Measurements from ENCODE around the gene PDZK1IP1.

DNA sequence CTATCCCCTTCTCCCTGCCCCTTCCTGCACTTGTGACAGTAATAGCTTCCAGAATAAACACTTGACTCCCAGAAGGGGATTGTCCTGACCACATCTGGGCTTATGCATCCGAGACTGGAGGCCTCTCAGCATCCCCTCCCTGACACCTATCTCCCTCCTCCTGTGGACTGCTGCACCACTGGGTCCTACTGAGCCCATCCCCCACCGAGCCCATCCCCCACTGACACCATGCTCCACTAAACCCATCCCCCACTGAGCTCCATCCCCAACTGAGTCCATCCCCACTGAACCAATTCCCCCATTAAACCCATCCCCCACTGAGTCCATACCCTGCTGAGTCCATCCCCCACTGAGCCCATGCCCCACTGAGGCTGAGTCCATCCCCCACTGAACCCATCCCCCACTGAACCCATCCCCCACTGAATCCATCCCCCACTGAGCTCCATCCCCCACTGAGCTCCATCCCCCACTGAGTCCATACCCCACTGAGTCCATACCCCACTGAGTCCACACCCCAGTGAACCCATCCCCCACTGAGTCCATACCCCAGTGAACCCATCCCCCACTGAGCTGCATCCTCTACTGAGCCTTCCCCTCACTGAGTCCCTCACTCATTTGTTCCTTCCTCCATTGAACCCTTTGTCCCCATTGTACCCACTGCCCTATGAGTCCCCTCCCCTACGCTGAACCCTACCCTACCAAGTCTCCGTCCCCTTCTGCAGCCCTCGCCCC, 5.6 kb downstream of the PDZK1IP1 start:
- TF ChIP-seq POLR2AphosphoS5 (IDR thresholded peaks at IDR 0.05; ENCODE audit: low read depth, low read length), result no peak
- TF ChIP-seq, protein P1, sequence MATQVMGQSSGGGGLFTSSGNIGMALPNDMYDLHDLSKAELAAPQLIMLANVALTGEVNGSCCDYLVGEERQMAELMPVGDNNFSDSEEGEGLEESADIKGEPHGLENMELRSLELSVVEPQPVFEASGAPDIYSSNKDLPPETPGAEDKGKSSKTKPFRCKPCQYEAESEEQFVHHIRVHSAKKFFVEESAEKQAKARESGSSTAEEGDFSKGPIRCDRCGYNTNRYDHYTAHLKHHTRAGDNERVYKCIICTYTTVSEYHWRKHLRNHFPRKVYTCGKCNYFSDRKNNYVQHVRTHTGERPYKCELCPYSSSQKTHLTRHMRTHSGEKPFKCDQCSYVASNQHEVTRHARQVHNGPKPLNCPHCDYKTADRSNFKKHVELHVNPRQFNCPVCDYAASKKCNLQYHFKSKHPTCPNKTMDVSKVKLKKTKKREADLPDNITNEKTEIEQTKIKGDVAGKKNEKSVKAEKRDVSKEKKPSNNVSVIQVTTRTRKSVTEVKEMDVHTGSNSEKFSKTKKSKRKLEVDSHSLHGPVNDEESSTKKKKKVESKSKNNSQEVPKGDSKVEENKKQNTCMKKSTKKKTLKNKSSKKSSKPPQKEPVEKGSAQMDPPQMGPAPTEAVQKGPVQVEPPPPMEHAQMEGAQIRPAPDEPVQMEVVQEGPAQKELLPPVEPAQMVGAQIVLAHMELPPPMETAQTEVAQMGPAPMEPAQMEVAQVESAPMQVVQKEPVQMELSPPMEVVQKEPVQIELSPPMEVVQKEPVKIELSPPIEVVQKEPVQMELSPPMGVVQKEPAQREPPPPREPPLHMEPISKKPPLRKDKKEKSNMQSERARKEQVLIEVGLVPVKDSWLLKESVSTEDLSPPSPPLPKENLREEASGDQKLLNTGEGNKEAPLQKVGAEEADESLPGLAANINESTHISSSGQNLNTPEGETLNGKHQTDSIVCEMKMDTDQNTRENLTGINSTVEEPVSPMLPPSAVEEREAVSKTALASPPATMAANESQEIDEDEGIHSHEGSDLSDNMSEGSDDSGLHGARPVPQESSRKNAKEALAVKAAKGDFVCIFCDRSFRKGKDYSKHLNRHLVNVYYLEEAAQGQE (IDR thresholded peaks at IDR 0.05; ENCODE audit: insufficient read depth in 1 of 2, low read depth in 2 of 2, low read length in 2 of 2), result no peak

All from PFSK-1 (cell line).